Skeletal muscle satellite cell (primary cell): ENCODE data around the gene SYT1.

Experiments
- H3K27me3 ChIP-seq: 2 replicates; pipeline ENCODE4 v1.7.0; 2013; ENCODE audit warnings: low read length; ENCODE audit not compliant: control insufficient read depth, insufficient read depth
- H3K36me3 ChIP-seq: 2 replicates; pipeline ENCODE4 v1.7.0; 2013; ENCODE audit warnings: mild to moderate bottlenecking, control low read depth, low read length; ENCODE audit not compliant: insufficient read depth
- H3K4me1 ChIP-seq: 2 replicates; pipeline ENCODE4 v1.7.0; 2013; ENCODE audit warnings: low read length; ENCODE audit not compliant: control insufficient read depth, insufficient read depth
- H3K4me2 ChIP-seq: 2 replicates; pipeline ENCODE4 v1.7.0; 2013; ENCODE audit warnings: mild to moderate bottlenecking, low read length
- H3K4me3 ChIP-seq: 2 replicates; pipeline ENCODE4 v1.7.0; 2013; ENCODE audit warnings: low read length
- H3K9ac ChIP-seq: 2 replicates; pipeline ENCODE4 v1.7.0; 2013; ENCODE audit warnings: mild to moderate bottlenecking, low read depth, low read length, moderate library complexity
- H3K9me3 ChIP-seq: replicated peaks from 2 replicates; pipeline ENCODE4 v1.7.0; 2013; ENCODE audit warnings: mild to moderate bottlenecking, control low read depth, low read length

SYT1 gene

GRCh38 chr12:79233341-79233781, 368.8 kb downstream of the SYT1 start:
- Histone ChIP-seq H3K9ac (no peak overlapping the region), H3K36me3 (no peaks in the 10 kb centered on the region), H3K9me3 (no peaks in the 10 kb centered on the region), H3K4me1 (no peaks in the 10 kb centered on the region), H3K4me3 (no peak overlapping the region), H3K27me3 (no peaks in the 10 kb centered on the region), H3K4me2 (no peak overlapping the region)

- Histone ChIP-seq H3K27me3 (no peaks in the 10 kb centered on the region), H3K9ac (no peak overlapping the region), H3K9me3 (no peaks in the 10 kb centered on the region), H3K4me3 (no peak overlapping the region), H3K4me2 (no peak overlapping the region), H3K4me1 (no peaks in the 10 kb centered on the region), H3K36me3 (no peaks in the 10 kb centered on the region)
Observed at GRCh38 chr12:79236920-79237319, 372.3 kb downstream of the SYT1 start.

DNA sequence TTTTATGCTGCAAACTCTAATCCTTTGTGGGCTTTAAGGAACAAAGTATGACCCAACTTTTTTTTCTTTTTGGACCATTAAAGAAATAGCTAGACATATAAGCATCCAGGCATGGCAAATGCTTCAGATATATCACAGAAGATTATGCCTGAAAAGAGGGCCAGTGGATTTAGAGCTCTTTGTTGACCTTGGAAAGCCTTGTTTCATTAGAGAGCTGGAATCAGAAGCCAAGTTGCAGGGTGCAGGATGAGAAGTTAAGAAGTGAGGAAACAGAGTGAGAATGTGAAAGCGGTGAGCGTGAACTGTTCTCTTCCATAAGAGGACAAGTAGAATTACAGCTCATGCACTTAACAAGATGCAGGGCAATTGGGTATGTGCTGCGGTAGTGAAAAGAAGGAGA, 373.7 kb downstream of the SYT1 start:
- H3K4me3 ChIP-seq: no peak overlapping the region
- no peaks in the 10 kb centered on the region for H3K36me3 ChIP-seq
- no peaks in the 10 kb centered on the region for H3K27me3 ChIP-seq
- no peaks in the 10 kb centered on the region for H3K9me3 ChIP-seq
- no peak overlapping the region for H3K9ac ChIP-seq
- no peak overlapping the region for H3K4me2 ChIP-seq
- H3K4me1 ChIP-seq: no peaks in the 10 kb centered on the region

- Histone ChIP-seq H3K4me2 (no peak overlapping the region), H3K4me1 (peaks cover 7% of the 10 kb centered on the region), H3K36me3 (no peaks in the 10 kb centered on the region), H3K27me3 (no peaks in the 10 kb centered on the region), H3K4me3 (no peak overlapping the region), H3K9me3 (no peaks in the 10 kb centered on the region), H3K9ac (no peak overlapping the region)
Observed at GRCh38 chr12:79247494-79247893, 382.9 kb downstream of the SYT1 start.

DNA sequence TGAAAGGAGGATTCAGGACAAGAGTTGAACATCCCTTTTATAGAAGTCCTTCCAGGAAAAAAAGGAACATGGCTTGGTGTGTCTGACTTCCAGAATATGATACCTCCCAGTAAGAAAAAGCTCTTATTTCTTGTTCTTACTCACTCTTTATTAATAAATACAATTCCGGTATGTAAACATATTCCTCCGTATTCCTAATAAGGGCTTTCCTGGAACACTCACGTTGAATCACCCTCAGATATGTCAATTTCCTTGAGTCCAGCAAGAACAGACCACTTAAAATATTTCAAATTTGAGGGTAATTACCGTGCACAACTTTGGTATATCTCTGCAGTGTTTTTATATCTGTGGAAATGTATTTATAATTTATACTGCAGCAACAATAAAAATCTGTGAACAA, 385.6 kb downstream of the SYT1 start:
- Histone ChIP-seq H3K4me1 (peaks cover 12% of the 10 kb centered on the region), H3K4me2 (no peak overlapping the region), H3K27me3 (no peaks in the 10 kb centered on the region), H3K9ac (no peak overlapping the region), H3K36me3 (no peaks in the 10 kb centered on the region), H3K9me3 (no peaks in the 10 kb centered on the region), H3K4me3 (no peak overlapping the region)

DNA sequence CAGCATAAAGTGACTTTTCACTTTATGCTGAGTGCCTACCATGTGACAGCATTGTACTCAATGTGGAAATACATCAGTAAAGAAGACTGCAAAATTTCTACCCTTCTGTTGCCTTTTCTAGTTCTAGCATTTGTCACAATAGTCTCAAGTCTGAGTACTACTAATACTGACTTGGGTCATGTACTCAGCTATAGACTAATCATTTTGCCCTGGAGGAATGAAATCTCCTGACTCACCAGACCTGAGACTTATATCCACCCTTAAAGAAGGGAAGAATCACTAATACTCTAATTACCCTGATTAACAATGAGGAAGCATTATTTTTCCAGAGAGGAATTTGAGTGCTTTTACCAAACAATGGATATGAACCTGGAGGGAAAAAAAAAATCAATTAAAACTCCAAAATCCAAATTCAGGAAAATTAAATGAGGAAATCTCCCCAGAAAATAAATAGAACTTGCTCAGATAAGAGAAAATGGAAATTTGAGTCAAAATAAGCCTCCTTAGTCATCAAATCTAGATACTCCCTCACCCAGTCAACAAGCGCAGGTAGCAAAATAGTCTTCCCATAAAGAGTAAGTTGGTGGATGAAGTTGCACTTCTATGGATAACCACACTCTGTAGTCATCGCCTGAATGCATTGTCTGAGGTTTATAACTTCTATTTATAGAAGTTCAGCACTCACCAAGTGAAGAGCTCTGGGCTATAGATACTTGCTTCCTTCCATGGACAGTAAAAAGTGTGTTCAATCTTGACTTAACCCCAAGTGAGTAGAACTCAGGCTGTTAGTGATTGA, 386.6 kb downstream of the SYT1 start:
- Histone ChIP-seq H3K4me2 (no peak overlapping the region), H3K36me3 (no peaks in the 10 kb centered on the region), H3K4me3 (no peak overlapping the region), H3K4me1 (peaks cover 16% of the 10 kb centered on the region), H3K27me3 (no peaks in the 10 kb centered on the region), H3K9me3 (no peaks in the 10 kb centered on the region), H3K9ac (no peak overlapping the region)

DNA sequence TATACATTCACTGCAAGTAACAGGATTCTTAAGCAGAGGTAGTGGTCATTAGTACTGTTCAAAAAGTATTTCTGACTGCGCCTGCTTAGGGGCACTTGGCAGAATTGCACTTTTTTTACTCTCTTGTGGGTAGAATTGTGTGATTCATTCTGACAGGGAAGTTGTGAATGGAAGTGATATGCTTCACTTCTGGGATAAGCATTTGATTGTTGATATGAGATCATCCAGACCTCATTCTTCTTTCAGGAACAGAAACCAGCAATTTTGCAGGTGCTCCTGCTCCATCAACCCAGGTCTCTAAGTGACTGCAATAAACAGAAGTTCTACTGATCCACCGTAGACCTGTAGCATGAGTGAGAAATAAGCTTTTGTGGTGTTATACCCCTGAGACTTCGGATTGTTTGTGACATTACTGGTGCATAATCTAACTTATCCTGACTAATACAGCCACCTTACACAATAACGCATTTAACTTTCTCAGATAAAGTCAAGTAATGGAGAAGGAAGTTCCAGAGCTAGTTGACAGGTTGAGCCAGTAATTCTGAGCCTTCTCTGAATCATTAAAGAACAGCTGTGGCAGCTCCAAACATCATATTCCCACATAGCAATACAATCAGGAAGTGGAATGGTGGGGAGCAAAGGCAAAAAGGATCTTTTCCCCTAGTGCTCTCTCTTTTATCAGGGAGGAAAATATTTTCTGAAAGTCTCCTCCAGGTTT, 387.9 kb downstream of the SYT1 start:
- Histone ChIP-seq H3K4me3 (no peak overlapping the region), H3K9me3 (no peaks in the 10 kb centered on the region), H3K36me3 (no peaks in the 10 kb centered on the region), H3K4me1 (peaks cover 16% of the 10 kb centered on the region), H3K9ac (no peak overlapping the region), H3K4me2 (no peak overlapping the region), H3K27me3 (no peaks in the 10 kb centered on the region)

DNA sequence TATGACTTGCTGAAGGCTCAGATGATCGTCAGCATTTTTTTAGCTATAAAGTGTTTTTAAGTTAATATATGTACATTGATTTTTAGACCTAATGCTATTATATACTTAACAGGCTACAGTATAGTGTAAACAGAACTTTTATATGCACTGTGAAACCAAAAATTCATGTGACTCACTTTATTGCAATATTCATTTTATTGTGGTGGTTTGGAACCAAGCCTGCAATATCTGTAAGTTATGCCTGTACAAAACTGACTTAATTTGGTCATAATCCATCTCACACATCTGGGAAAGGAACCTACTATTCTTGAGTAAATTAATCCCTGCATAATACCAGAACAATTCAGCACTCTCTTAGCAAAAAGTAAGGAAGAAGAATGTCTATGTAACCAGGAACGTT, 390.7 kb downstream of the SYT1 start:
- H3K9ac ChIP-seq: no peak overlapping the region
- H3K9me3 ChIP-seq: no peaks in the 10 kb centered on the region
- H3K4me1 ChIP-seq: peaks cover 16% of the 10 kb centered on the region
- no peaks in the 10 kb centered on the region for H3K27me3 ChIP-seq
- H3K36me3 ChIP-seq: no peaks in the 10 kb centered on the region
- peak overlapping the region; percentile 1 for H3K4me2 ChIP-seq
- no peak overlapping the region for H3K4me3 ChIP-seq

DNA sequence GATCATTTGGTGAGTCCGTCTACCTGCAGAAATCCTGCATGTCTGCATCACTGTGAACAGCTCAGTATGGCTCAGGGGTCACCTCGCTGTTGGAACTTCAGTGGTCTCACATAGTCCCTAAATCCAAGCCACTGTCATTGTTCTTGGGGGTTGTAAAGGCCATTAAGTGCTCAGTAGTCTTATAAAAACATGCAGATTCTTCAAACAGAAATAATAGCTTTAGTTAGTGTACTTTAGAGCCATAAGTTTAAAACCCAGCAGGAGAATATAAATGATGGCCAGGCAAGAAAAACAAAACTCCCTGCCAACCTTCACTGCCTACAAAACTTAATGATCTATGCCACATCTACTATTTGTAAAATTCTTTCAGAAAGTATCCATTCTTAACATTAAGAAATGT, 396.3 kb downstream of the SYT1 start:
- no peak overlapping the region for H3K4me3 ChIP-seq
- H3K27me3 ChIP-seq: no peaks in the 10 kb centered on the region
- H3K36me3 ChIP-seq: no peaks in the 10 kb centered on the region
- H3K4me1 ChIP-seq: no peaks in the 10 kb centered on the region
- H3K9me3 ChIP-seq: no peaks in the 10 kb centered on the region
- no peak overlapping the region for H3K9ac ChIP-seq
- no peak overlapping the region for H3K4me2 ChIP-seq

DNA sequence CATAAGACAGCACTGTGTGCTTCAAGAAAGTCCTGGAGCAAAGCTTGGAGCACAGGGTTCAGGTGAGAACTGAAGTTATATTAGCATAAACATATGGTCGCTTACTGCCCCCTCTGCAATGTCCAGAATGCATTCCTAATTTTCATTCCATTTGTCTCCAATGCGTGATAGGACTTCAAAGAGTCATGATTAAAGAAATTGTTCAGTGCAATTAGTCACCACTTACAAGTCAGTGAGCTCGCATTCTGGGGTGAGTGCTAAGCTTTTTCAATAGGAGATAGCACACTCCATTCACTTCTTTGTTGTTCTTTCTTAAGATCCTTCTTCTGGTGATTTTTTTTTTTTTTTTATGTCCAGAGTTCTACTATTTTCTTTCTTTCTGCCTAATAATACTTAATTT, 398.4 kb downstream of the SYT1 start:
- Histone ChIP-seq H3K36me3 (no peaks in the 10 kb centered on the region), H3K4me1 (no peaks in the 10 kb centered on the region), H3K9ac (no peak overlapping the region), H3K4me3 (no peak overlapping the region), H3K4me2 (no peak overlapping the region), H3K9me3 (no peaks in the 10 kb centered on the region), H3K27me3 (no peaks in the 10 kb centered on the region)

GRCh38 chr12:79266343-79267144, 402.0 kb downstream of the SYT1 start:
- no peak overlapping the region for H3K4me2 ChIP-seq
- H3K27me3 ChIP-seq: no peaks in the 10 kb centered on the region
- no peaks in the 10 kb centered on the region for H3K4me1 ChIP-seq
- no peak overlapping the region for H3K4me3 ChIP-seq
- H3K9ac ChIP-seq: no peak overlapping the region
- no peaks in the 10 kb centered on the region for H3K36me3 ChIP-seq
- no peaks in the 10 kb centered on the region for H3K9me3 ChIP-seq
